Keratinocyte (primary cell): ENCODE measurements around the gene ACAN. TPM values are rescaled to one million over a fixed set of nuclear protein-coding genes. Genes with fewer than 3 reads are reported as not detected.

Experiments
- DNase-seq: peaks from one replicate; pipeline ENCODE4 v3.0.0-alpha.2; 2011; ENCODE audit warnings: low read depth, missing footprints, low spot score
- FAIRE-seq: peaks from 2 replicates; lab custom pipeline; 2011; peaks lifted over from hg19 to GRCh38; lab: Jason Lieb, UNC
- H2AFZ ChIP-seq: 2 replicates; pipeline ENCODE4 v1.6.0; 2012; ENCODE audit warnings: low read length, control low read depth, inconsistent platforms; ENCODE audit not compliant: control insufficient read depth
- H3K27ac ChIP-seq: 2 replicates; pipeline ENCODE4 v1.5.1; 2011; ENCODE audit warnings: low read length; ENCODE audit not compliant: control insufficient read depth, insufficient read depth
- H3K27me3 ChIP-seq: 3 replicates; pipeline ENCODE4 v1.6.0; 2011; ENCODE audit warnings: low read length; ENCODE audit not compliant: control insufficient read depth, insufficient read depth; ENCODE audit errors: extremely low read depth
- H3K36me3 ChIP-seq, 2 experiments: 2 replicates in 1 of 2; 3 replicates in 1 of 2; pipeline ENCODE4 v1.5.1; 2011; ENCODE audit warnings: low read length in 2 of 2, mild to moderate bottlenecking in 1 of 2; ENCODE audit not compliant: control insufficient read depth in 2 of 2, insufficient read depth in 2 of 2; ENCODE audit errors: extremely low read depth in 1 of 2
- H3K4me1 ChIP-seq: 3 replicates; pipeline ENCODE4 v1.5.1; 2011; ENCODE audit warnings: low read length; ENCODE audit not compliant: control insufficient read depth, insufficient read depth; ENCODE audit errors: extremely low read depth
- H3K4me2 ChIP-seq: 3 replicates; pipeline ENCODE4 v1.6.0; 2011; ENCODE audit warnings: low read depth, low read length; ENCODE audit not compliant: control insufficient read depth, insufficient read depth; ENCODE audit errors: extremely low read depth
- H3K4me3 ChIP-seq, 3 experiments: fragments of 200-600 bp in 1 of 3; sonication (generic) in 1 of 3; 2 replicates in 2 of 3; 3 replicates in 1 of 3; pipeline ENCODE4 v1.5.1; 2011 to 2016; ENCODE audit warnings: low read length in 3 of 3, mild to moderate bottlenecking in 3 of 3, control low read depth in 2 of 3, inconsistent platforms in 1 of 3, low read depth in 1 of 3, mixed read lengths in 1 of 3, mixed run types in 1 of 3, moderate library complexity in 1 of 3; ENCODE audit not compliant: control insufficient read depth in 2 of 3, insufficient read depth in 2 of 3; ENCODE audit errors: extremely low read depth in 1 of 3
- H3K79me2 ChIP-seq: 2 replicates; pipeline ENCODE4 v1.6.0; 2012; ENCODE audit warnings: low read length; ENCODE audit not compliant: control insufficient read depth, insufficient read depth
- H3K9ac ChIP-seq: 3 replicates; pipeline ENCODE4 v1.6.0; 2011; ENCODE audit warnings: low read length; ENCODE audit not compliant: control insufficient read depth, insufficient read depth; ENCODE audit errors: extremely low read depth
- H3K9me1 ChIP-seq: 3 replicates; pipeline ENCODE4 v1.6.0; 2011; ENCODE audit warnings: low read length; ENCODE audit not compliant: control insufficient read depth, insufficient read depth; ENCODE audit errors: extremely low read depth
- H3K9me3 ChIP-seq: 2 replicates; pipeline ENCODE4 v1.5.1; 2012; ENCODE audit warnings: low read depth, low read length; ENCODE audit not compliant: control insufficient read depth
- H4K20me1 ChIP-seq: 3 replicates; pipeline ENCODE4 v1.6.0; 2011; ENCODE audit warnings: low read length; ENCODE audit not compliant: control insufficient read depth, insufficient read depth; ENCODE audit errors: extremely low read depth
- CTCF ChIP-seq, 3 experiments: IDR thresholded peaks in 1 of 3; conservative IDR thresholded peaks in 1 of 3; optimal IDR thresholded peaks in 1 of 3; 2 replicates in 2 of 3; 3 replicates in 1 of 3; pipeline versions ENCODE3 to v1.5.1; 2011; ENCODE audit warnings: low read length in 3 of 3, mild to moderate bottlenecking in 3 of 3, moderate library complexity in 2 of 3, control low read depth in 1 of 3, inconsistent platforms in 1 of 3; ENCODE audit not compliant: insufficient read depth in 2 of 3; ENCODE audit errors: extremely low read depth in 1 of 3
- EZH2 ChIP-seq: IDR thresholded peaks from one replicate; pipeline ENCODE4 v1.6.1; 2012; ENCODE audit warnings: inconsistent platforms, mild to moderate bottlenecking, low read length, moderate library complexity
- dilution Hi-C: fragments of 300-500 bp; cut with MboI; formaldehyde crosslinking; loops from one replicate; pipeline ENCODE4 v1.7.0; 2020; ENCODE audit warnings: low sequenced_read_pairs; ENCODE audit not compliant: extremely low pct_ligation_motif_present
- polyA plus RNA-seq, 5 experiments: library from polyadenylated mRNA; depleted of rRNA in 3 of 5; stranded (reverse) in 3 of 5; stranded (forward) in 1 of 5; unstranded in 1 of 5; fragments of >200 nt; gene quantifications; 1 replicate in 1 of 5; 2 replicates in 3 of 5; 3 replicates in 1 of 5; pipeline versions ENCODE4 v1.2.1 to v1.2.3, GENCODE V29; 2011 to 2012; ENCODE audit warnings: missing spikeins in 2 of 5, low read depth in 1 of 5, low replicate concordance in 1 of 5

Gene ACAN
- polyA plus RNA-seq, 1 donor (not counting 4 experiments of a cell fraction or from before 2014, with no cell fraction given), result not detected

GRCh38 chr15:88900309-88900981 is 97.2 kb downstream of the ACAN start:
- H3K79me2 ChIP-seq, result no peaks in the 10 kb centered on the region
- H3K4me2 ChIP-seq, result no peak overlapping the region
- peaks cover 0 to 12% of the 10 kb centered on the region in 2 experiments for H3K36me3 ChIP-seq
- TF ChIP-seq EZH2 (no peak), CTCF (optimal IDR thresholded peaks at IDR 0.05 in 1 of 3, IDR thresholded peaks at IDR 0.05 in 1 of 3, conservative IDR thresholded peaks at IDR 0.05 in 1 of 3; ENCODE audit: extremely low read depth in 1 of 3, insufficient read depth in 2 of 3, low read length in 3 of 3) (no peak)
- DNase-seq (no peak), FAIRE-seq (no peak)
- no peak overlapping the region for H3K27ac ChIP-seq
- no peak overlapping the region for H2AFZ ChIP-seq
- H3K9me3 ChIP-seq, result no peaks in the 10 kb centered on the region
- H3K9ac ChIP-seq, result no peak overlapping the region
- no peaks in the 10 kb centered on the region for H4K20me1 ChIP-seq
- H3K4me1 ChIP-seq, result peaks cover 14% of the 10 kb centered on the region
- H3K27me3 ChIP-seq, result no peaks in the 10 kb centered on the region
- dilution Hi-C loops, result no loop called here
- no peaks in the 10 kb centered on the region for H3K9me1 ChIP-seq
- no peak overlapping the region for H3K4me3 ChIP-seq

GRCh38 chr15:88900982-88901418 is 97.8 kb downstream of the ACAN start:
- Histone ChIP-seq H3K4me3 (no peak overlapping the region), H3K4me2 (no peak overlapping the region), H3K4me1 (peaks cover 14% of the 10 kb centered on the region), H3K9ac (no peak overlapping the region), H3K9me3 (no peaks in the 10 kb centered on the region), H3K27ac (no peak overlapping the region), H3K9me1 (no peaks in the 10 kb centered on the region), H2AFZ (no peak overlapping the region), H4K20me1 (no peaks in the 10 kb centered on the region), H3K36me3 (peaks cover 3 to 13% of the 10 kb centered on the region in 2 experiments), H3K79me2 (no peaks in the 10 kb centered on the region), H3K27me3 (no peaks in the 10 kb centered on the region)
- dilution Hi-C loops, result no loop called here
- FAIRE-seq, result no peak
- no peak for TF ChIP-seq CTCF (optimal IDR thresholded peaks at IDR 0.05 in 1 of 3, IDR thresholded peaks at IDR 0.05 in 1 of 3, conservative IDR thresholded peaks at IDR 0.05 in 1 of 3; ENCODE audit: extremely low read depth in 1 of 3, insufficient read depth in 2 of 3, low read length in 3 of 3)
- no peak for TF ChIP-seq EZH2
- DNase-seq, result no peak
